ENCODE measurements around the gene LRRC10. TPM values are rescaled to one million over a fixed set of nuclear protein-coding genes. Genes with fewer than 3 reads are reported as not detected.

LRRC10 gene, protein sequence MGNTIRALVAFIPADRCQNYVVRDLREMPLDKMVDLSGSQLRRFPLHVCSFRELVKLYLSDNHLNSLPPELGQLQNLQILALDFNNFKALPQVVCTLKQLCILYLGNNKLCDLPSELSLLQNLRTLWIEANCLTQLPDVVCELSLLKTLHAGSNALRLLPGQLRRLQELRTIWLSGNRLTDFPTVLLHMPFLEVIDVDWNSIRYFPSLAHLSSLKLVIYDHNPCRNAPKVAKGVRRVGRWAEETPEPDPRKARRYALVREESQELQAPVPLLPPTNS
- total RNA-seq, result not detected

DNA sequence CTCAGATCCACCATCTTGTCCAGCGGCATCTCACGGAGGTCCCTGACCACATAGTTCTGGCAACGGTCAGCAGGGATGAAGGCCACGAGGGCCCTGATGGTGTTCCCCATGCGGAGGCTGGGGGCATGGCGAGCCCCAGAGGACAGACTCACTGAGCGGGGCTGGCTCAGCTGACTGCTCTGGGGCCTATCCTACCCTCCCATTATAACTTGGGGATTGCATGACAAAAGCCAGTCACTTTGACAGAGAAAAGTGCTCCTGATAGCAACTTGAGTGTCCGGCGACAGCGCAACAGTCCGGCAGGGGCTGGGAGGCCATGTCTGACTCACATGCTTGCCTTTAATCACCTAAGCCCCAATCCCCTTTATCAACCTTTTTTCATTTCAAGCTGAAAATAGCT lies at the start of gene LRRC10:
TSS of gene LRRC10 (minus strand) at position 179 of the 400 bp plus-strand sequence. CDS start at position 110, 69 bp downstream.
- H3K9me3 ChIP-seq, result no peaks in the 10 kb centered on the region
- intact Hi-C loops (cut with DNase I; ENCODE audit: low total_unique reads), result no loop called here
- H3K36me3 ChIP-seq, result no peaks in the 10 kb centered on the region
- no peaks in the 10 kb centered on the region for H3K4me1 ChIP-seq
- H3K27me3 ChIP-seq, result no peaks in the 10 kb centered on the region
- TF ChIP-seq, protein P1, sequence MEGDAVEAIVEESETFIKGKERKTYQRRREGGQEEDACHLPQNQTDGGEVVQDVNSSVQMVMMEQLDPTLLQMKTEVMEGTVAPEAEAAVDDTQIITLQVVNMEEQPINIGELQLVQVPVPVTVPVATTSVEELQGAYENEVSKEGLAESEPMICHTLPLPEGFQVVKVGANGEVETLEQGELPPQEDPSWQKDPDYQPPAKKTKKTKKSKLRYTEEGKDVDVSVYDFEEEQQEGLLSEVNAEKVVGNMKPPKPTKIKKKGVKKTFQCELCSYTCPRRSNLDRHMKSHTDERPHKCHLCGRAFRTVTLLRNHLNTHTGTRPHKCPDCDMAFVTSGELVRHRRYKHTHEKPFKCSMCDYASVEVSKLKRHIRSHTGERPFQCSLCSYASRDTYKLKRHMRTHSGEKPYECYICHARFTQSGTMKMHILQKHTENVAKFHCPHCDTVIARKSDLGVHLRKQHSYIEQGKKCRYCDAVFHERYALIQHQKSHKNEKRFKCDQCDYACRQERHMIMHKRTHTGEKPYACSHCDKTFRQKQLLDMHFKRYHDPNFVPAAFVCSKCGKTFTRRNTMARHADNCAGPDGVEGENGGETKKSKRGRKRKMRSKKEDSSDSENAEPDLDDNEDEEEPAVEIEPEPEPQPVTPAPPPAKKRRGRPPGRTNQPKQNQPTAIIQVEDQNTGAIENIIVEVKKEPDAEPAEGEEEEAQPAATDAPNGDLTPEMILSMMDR (IDR thresholded peaks at IDR 0.05), result no peak
- no peak for TF ChIP-seq POLR2A (IDR thresholded peaks at IDR 0.05)
- no peak for DNase-seq
- H3K4me3 ChIP-seq, result no peak within 1 kb of the TSS
- H3K27ac ChIP-seq, result no peak within 1 kb of the TSS

GRCh38 chr12:69660164-69660863 lies 49.6 kb upstream of the LRRC10 start:
- Histone ChIP-seq H3K9me3 (no peaks in the 10 kb centered on the region), H3K36me3 (no peaks in the 10 kb centered on the region), H3K4me3 (no peak overlapping the region), H3K27ac (no peak overlapping the region), H3K27me3 (no peaks in the 10 kb centered on the region), H3K4me1 (no peaks in the 10 kb centered on the region)
- TF ChIP-seq POLR2A (IDR thresholded peaks at IDR 0.05), result no peak
- intact Hi-C loops (cut with DNase I; ENCODE audit: low total_unique reads), result no loop called here
- no peak for DNase-seq

- intact Hi-C loops (cut with DNase I; ENCODE audit: low total_unique reads), result no loop called here
These were observed 47.5 kb upstream of the LRRC10 start for GRCh38 chr12:69658203-69658602.

GRCh38 chr12:69657376-69658137 lies 46.9 kb upstream of the LRRC10 start:
- Histone ChIP-seq H3K27me3 (no peaks in the 10 kb centered on the region), H3K27ac (no peak overlapping the region), H3K4me1 (no peaks in the 10 kb centered on the region), H3K36me3 (no peaks in the 10 kb centered on the region), H3K4me3 (no peak overlapping the region), H3K9me3 (no peaks in the 10 kb centered on the region)
- DNase-seq, result no peak
- TF ChIP-seq, protein P1 (IDR thresholded peaks at IDR 0.05), result no peak
- no peak for TF ChIP-seq POLR2A (IDR thresholded peaks at IDR 0.05)
- intact Hi-C loops (cut with DNase I; ENCODE audit: low total_unique reads), result no loop called here

More at GRCh38 chr12:69658203-69658602, 47.5 kb upstream of the LRRC10 start:
- Histone ChIP-seq H3K27me3 (no peaks in the 10 kb centered on the region), H3K27ac (no peak overlapping the region), H3K4me3 (no peak overlapping the region), H3K36me3 (no peaks in the 10 kb centered on the region), H3K9me3 (no peaks in the 10 kb centered on the region), H3K4me1 (no peaks in the 10 kb centered on the region)
- DNase-seq, result no peak
- TF ChIP-seq, protein P1 (IDR thresholded peaks at IDR 0.05), result no peak
- no peak for TF ChIP-seq POLR2A (IDR thresholded peaks at IDR 0.05)

DNA sequence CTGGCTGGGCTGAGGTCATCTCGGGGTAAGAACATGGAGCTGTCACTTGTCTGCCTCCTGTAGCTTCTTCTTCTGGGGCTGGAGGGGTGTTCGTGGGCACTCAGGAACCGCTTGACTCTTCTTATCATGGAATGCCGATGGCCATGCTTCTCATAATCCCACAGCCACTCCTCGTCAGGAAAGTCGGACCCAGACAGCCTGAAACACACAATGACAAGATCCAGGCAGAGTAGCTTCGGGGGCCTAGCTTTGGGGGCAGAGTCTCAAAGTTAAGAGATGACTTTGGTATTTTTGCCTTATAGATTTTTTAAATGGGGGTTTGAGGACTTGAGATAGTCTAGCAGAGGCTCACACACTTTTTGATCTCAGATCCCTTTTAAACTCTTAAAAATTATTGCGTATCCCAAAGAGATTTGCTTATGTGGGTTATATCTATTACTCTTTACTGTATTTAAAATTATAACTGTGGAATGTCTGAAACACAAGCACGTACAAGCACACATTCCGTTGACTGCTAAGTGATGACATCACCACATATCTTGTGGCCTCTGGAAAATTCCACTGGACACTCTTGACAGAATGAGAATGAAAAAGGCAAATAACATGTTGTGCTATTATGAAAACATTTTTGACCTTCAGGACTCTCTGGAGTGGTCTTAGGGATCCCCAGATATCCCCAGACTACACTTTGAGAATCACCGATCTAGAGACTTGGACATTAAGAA lies 45.1 kb upstream of the LRRC10 start:
- no peak overlapping the region for H3K27ac ChIP-seq
- no peaks in the 10 kb centered on the region for H3K27me3 ChIP-seq
- H3K36me3 ChIP-seq, result no peaks in the 10 kb centered on the region
- no peak overlapping the region for H3K4me3 ChIP-seq
- H3K4me1 ChIP-seq, result no peaks in the 10 kb centered on the region
- intact Hi-C loops (cut with DNase I; ENCODE audit: low total_unique reads), result no loop called here
- TF ChIP-seq POLR2A (IDR thresholded peaks at IDR 0.05), result no peak
- TF ChIP-seq, protein P1 (IDR thresholded peaks at IDR 0.05), result no peak
- no peaks in the 10 kb centered on the region for H3K9me3 ChIP-seq
- no peak for DNase-seq

Measured in uterus (tissue), 4 donors.